ENCODE measurements around the gene SYNE2.

DNA sequence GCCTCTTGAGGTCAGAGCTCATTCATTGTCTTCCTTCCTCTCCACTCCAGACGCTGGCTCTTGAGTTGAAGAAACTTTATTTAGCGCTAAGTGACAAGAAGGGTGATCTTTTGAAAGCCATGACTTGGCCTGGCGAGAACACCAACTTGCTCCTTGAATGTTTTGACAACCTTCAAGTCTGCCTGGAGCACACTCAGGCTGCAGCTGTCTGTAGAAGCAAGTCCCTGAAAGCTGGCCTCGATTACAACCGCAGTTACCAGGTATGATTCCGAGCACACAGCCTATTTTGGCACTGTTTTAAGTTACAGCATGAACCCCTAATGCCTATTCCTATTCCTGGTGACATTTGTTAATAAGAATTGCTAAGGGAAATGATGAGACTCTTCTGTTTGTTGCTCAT, 273.7 kb downstream of the SYNE2 start:
- TF ChIP-seq CTCF (IDR thresholded peaks at IDR 0.05 in 4 of 5, conservative IDR thresholded peaks at IDR 0.05 in 1 of 5) (no peak), POLR2A (IDR thresholded peaks at IDR 0.05) (no peak)
